A549 (cell line): ENCODE results near the gene AXL.

Experiments
- JUNB ChIP-seq: fragments of >200 bp; sonication (Bioruptor Twin); formaldehyde crosslinking; IDR thresholded peaks from 2 replicates; pipeline ENCODE4 v1.6.1; 2016
- NFE2L2 ChIP-seq: fragments of 150-350 bp; conservative IDR thresholded peaks from 2 replicates; pipeline ENCODE4 v1.6.1; 2014; ENCODE audit warnings: low read length
- RCOR1 ChIP-seq: fragments of 150-350 bp; IDR thresholded peaks from 2 replicates; pipeline ENCODE4 v1.6.1; 2014; ENCODE audit warnings: antibody characterized with exemption, low read length, low read depth
- TF ChIP-seq, protein P1 (sequence below): IDR thresholded peaks from 2 replicates; pipeline ENCODE4 v1.6.1; 2012
- TF ChIP-seq, protein P2 (sequence below): fragments of >200 bp; sonication (Bioruptor Twin); formaldehyde crosslinking; IDR thresholded peaks from 3 replicates; pipeline ENCODE4 v1.5.1; 2016
- TF ChIP-seq, protein P3 (sequence below): fragments of 450-650 bp; IDR thresholded peaks from 2 replicates; pipeline ENCODE4 v1.6.1; 2014; ENCODE audit warnings: antibody characterized with exemption

DNA sequence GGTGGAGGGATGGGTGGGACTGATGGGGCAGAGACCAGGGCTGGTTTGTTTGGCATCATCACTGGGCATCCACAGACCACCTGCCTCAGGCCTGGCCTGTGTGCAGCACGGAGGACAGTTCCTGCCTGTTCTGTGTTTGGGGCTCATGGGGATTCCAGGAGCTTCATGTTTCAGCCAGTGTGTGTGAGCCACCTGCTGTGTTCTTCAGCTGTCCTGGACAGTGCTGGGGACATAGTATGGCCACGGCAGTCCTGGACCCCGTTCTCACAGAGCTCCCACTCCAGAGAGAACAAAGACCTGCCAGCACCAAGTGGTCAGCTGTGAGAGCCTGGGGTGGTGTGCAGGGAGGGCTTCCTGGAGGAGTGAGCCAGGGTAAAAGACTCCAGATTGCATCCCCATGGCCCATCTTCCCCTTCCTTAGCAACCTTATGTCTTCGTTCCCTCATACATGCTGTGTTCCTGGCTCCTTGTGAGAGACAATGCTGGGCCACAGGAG lies 89.0 kb downstream of the AXL start:
- TF ChIP-seq NFE2L2 (no peak), JUNB (no peak), RCOR1 (no peak)
- TF ChIP-seq, protein P1, sequence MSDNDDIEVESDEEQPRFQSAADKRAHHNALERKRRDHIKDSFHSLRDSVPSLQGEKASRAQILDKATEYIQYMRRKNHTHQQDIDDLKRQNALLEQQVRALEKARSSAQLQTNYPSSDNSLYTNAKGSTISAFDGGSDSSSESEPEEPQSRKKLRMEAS: no peak
- TF ChIP-seq, protein P2, sequence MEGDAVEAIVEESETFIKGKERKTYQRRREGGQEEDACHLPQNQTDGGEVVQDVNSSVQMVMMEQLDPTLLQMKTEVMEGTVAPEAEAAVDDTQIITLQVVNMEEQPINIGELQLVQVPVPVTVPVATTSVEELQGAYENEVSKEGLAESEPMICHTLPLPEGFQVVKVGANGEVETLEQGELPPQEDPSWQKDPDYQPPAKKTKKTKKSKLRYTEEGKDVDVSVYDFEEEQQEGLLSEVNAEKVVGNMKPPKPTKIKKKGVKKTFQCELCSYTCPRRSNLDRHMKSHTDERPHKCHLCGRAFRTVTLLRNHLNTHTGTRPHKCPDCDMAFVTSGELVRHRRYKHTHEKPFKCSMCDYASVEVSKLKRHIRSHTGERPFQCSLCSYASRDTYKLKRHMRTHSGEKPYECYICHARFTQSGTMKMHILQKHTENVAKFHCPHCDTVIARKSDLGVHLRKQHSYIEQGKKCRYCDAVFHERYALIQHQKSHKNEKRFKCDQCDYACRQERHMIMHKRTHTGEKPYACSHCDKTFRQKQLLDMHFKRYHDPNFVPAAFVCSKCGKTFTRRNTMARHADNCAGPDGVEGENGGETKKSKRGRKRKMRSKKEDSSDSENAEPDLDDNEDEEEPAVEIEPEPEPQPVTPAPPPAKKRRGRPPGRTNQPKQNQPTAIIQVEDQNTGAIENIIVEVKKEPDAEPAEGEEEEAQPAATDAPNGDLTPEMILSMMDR: no peak
- TF ChIP-seq, protein P3, sequence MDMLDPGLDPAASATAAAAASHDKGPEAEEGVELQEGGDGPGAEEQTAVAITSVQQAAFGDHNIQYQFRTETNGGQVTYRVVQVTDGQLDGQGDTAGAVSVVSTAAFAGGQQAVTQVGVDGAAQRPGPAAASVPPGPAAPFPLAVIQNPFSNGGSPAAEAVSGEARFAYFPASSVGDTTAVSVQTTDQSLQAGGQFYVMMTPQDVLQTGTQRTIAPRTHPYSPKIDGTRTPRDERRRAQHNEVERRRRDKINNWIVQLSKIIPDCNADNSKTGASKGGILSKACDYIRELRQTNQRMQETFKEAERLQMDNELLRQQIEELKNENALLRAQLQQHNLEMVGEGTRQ: no peak
